HG02588 (cell line): ENCODE results near the gene CPA1.

ENCODE experiments used
- ATAC-seq: cut with Tn5 transposase; IDR thresholded peaks from one replicate; pipeline ENCODE4 v1.9.1; 2021; ENCODE audit warnings: mild to moderate bottlenecking, moderate library complexity; ENCODE audit not compliant: unreplicated experiment

Gene CPA1

GRCh38 chr7:130393841-130394411 is 13.6 kb downstream of the CPA1 start:
- ATAC-seq = no peak

- no peak for ATAC-seq
These were observed 14.3 kb downstream of the CPA1 start for GRCh38 chr7:130394421-130395195.

GRCh38 chr7:130395421-130395820 is 15.1 kb downstream of the CPA1 start:
- ATAC-seq = no peak

GRCh38 chr7:130396109-130396508 is 15.8 kb downstream of the CPA1 start:
- ATAC-seq = no peak

GRCh38 chr7:130397051-130397757 is 16.9 kb downstream of the CPA1 start:
- no peak for ATAC-seq

GRCh38 chr7:130397758-130398073 is 17.4 kb downstream of the CPA1 start:
- ATAC-seq = no peak

- no peak for ATAC-seq
These were observed 18.3 kb downstream of the CPA1 start for GRCh38 chr7:130398526-130399090.

- ATAC-seq = no peak
These were observed 19.9 kb downstream of the CPA1 start for GRCh38 chr7:130400120-130400572.

DNA sequence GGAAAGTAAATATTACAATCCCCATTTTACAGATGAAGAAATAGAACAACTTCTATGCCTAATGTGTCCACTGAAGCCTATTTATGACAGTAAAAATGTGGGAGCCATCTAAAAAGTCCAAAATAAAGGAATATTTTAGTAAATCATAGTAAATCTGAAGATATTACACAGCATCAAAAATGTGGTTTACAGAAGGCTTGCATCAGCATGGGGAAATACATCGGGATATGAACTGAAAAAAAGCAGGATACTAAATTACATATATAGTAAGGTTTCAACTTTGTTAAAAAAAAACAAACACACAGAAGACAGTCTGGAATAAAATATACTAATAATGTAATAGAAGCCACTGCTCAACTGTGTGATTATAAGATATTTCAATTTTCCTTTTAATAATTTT is 20.8 kb downstream of the CPA1 start:
- ATAC-seq = no peak

DNA sequence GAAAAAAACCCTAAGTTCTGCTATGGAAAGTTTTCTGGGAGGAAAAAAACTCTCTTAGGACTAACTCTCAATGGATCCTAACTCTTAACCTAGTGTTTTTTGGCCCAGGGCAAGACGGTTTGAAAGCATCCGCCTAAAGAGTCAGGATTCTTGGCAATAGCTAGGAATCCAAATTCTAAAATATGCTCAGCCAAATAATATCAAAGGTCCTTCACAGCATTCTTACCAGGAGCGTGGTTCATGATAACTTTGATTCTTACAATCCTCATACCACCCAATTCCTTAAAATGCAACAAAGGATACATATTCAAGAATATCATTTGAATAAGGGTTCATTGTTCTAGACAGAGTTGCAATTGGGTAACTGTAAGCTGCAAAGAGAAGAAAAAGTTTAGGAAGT is 21.3 kb downstream of the CPA1 start:
- no peak for ATAC-seq

GRCh38 chr7:130405003-130405402 is 24.7 kb downstream of the CPA1 start:
- no peak for ATAC-seq

DNA sequence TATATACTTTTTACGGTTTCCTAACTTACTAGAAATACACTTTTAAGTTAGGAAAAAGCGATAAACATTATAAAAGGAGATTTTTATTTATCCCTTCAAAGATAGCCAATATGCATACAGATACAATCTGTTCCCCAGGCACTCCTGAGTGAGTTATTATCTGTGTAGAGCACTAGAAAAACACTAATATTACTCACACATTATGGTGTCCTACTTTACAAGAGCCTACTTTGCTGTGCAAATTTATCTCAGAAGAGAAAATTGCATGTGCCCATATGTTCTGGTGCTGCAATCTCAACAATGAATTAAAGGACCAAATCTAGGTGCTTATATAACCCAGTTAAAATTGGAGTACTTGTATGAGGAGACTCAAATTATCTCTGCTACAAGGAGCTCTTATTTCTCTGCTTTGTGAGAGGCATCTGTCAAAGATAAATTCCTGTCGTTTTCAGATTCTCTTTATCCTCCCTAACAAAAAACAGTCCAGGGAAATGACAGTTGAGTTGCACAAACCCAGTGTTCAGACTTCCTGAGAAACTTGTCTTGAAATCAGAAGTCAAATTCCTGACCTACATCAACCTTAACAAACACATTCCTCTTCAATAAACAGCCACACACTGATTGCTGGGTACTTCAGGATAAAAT is 28.9 kb downstream of the CPA1 start:
- no peak for ATAC-seq

DNA sequence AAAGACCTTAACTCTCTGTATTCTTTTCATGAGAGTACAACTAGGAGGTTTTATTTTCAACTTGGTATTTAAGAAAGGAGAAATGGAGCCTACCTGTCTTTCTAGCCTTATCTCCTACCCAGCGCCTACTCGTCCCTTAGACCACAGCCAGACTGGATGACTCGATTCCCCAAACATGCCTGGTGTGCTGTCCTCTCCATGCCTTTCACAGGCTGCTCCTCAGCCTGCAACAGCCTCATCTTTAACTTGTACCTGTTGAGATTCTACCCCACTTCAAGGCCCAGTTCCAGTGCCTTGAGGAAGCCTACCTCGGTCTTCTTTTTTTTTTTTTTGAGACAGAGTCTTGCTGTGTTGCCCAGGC is 29.4 kb downstream of the CPA1 start:
- ATAC-seq = no peak

DNA sequence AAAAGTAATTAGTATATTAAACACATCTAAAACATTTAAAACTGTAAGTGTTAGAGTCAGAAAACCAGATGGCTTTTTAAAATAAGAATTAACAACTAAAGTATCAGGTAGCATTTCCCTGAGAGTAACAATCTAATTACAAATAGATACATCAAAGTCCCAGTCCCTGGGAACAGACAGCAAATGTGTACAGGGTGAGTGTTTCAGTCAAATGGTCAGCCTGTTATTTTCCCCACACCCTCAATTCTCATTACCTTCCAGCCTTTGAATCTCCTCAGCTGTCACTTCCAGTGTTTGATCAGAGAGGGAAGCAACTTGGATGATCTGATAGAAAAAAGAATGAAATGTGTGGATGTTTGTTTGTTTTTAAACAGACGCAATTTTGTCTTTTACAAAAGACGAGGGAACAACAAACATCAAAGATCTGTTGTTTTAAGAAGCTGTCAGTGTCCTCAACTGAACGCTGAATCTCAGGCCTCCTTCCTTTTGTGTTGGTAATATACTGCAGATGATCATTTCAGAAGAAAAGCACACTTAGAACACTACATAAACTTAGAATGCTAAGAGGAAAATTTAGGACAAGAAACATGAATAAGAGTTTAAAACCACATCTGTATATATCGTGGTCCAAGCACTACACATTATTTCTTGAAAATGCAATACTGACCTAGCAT is 30.7 kb downstream of the CPA1 start:
- no peak for ATAC-seq

DNA sequence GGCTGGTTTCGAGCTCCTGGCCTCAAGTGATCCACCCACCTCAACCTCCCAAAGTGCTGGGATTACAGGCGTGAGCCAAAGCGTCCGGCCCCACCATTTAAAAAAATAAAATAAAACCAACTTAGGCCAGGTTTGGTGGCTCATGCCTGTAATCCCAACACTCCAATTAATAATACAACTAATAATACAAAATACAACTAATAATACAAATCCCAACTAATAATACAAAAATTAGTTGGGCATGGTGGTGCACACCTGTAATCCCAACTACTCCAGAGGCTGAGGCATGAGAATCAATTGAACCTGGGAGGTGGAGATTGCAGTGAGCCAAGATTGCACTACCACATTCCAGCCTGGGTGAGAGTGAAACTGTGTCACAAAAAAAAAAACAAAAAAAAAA is 32.9 kb downstream of the CPA1 start:
- ATAC-seq = no peak

DNA sequence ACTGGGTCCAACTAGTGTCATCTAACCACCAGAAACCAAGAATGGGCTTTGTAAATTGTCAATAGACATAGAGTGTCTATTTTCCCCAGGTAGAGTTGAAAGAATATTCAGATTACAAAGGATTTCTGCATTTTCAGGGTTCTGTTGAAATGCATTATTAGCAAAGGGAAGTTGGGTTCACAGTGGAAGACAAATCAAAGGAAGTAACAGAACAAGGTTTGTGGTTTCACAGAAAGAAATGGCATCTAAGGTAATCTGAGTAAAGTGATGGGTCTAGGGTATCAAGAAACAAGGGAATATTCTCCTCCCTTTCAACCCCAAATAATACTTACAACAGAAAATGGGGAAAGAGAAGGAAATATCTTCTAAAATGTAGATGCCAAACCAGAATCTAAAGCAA is 34.7 kb downstream of the CPA1 start:
- ATAC-seq = no peak

DNA sequence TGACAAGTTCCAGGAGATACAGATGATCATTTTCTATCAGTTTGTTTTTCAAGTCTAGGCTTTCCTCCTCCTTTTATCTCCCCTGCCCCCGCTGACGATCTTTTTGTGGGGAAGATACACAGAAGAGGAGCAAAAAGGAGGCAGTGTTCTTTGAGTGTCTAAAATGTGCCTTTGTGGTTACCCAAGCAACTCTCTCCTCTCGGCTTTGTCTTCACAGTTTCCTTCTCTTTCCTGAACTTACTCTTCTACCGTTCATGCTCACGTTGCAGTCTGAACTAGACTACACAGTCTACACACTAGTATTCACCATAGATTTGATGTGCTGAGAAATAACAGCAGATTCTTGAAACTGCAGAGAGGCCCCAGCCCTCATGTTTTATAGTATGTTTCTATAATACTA is 36.9 kb downstream of the CPA1 start:
- ATAC-seq = no peak

GRCh38 chr7:130418306-130418705 is 38.0 kb downstream of the CPA1 start:
- no peak for ATAC-seq

DNA sequence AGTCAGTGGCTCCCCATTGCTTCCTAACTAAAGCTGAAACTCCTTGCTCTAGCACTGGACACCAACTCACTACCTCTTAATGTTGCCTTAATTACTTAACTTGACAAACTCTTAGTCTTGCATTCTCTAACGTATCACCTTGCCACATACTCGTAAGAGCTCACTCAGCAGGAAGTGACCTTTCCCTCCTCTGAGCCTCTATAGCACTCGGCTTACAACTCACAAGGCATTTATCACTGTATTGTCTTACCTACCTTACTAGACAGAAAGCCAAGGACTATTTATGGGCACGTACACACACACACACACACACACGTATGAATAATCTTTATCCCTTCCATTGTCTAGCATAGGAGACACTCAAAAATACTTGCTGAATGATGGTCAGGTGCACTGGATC is 39.4 kb downstream of the CPA1 start:
- ATAC-seq = no peak

DNA sequence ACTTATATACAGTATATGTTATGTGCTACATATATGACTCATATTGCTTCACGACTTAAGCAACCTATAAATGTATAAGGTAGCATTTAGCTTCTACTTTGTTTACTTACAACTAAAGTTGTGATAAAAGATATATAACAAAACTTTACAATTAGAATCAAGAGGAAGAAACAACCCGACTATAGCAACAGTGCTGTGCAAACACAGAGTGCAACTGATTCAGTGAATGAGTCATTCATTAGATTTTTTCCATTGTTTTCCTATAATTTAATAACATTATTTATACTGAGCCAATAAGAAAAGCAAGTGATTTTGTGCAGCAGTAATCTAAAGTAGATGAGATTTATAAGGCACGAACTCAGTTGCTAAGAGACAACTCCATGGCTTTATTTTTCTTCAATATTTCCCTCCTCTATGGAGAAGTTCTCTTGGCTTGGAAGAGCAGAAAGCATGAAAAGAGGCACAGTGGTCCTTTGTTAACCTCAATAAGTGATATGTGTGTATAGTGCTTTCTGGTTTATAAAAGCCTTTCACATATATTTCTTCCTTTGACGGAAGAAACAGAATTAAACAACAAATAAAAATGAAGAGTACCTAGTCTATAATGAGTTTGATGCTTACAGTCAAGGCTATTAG is 40.8 kb downstream of the CPA1 start:
- no peak for ATAC-seq

DNA sequence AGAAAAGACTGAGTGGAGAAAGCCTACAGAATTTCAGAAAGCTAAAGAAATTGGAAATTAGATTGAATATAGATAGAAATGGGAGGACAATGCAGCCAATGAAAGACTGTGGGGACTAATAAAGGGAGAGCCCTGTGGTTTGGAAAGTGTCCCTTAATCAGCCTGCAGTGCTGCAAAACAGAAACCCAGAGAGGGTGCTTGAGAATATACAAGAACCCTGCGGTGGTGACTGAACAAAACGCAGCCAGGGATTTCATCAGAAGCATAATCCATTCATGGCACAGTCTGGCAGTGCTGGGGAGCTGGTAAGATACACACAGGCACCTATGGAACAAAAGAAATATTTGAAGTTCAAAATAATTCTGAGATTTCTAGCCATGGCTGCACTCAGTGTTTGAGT is 41.4 kb downstream of the CPA1 start:
- no peak for ATAC-seq
